GM12864 (cell line): ENCODE data around the gene PDE7B.

Experiments
- DNase-seq: peaks from one replicate; pipeline ENCODE4 v3.0.0-alpha.2; 2011; ENCODE audit warnings: low read depth
- H3K4me3 ChIP-seq: 2 replicates; pipeline ENCODE4 v1.5.1; 2011; ENCODE audit warnings: mild to moderate bottlenecking, low read depth, low read length, control low read depth
- CTCF ChIP-seq: IDR thresholded peaks from 2 replicates; pipeline ENCODE4 v1.5.1; 2011; ENCODE audit warnings: low read depth, mild to moderate bottlenecking, moderate library complexity, low read length, control low read depth, inconsistent platforms; ENCODE audit errors: missing control alignments

Gene PDE7B

GRCh38 chr6:136188486-136188885, 337.0 kb downstream of the PDE7B start:
- no peak for TF ChIP-seq CTCF
- no peak for DNase-seq
- no peak overlapping the region for H3K4me3 ChIP-seq

GRCh38 chr6:136189104-136189503, 337.6 kb downstream of the PDE7B start:
- H3K4me3 ChIP-seq = no peak overlapping the region
- no peak for DNase-seq
- no peak for TF ChIP-seq CTCF

- no peak overlapping the region for H3K4me3 ChIP-seq
- TF ChIP-seq CTCF = no peak
- peak; percentile 3 for DNase-seq
Observed at GRCh38 chr6:136191606-136192312, 340.3 kb downstream of the PDE7B start.

- no peak for TF ChIP-seq CTCF
- DNase-seq = no peak
- no peak overlapping the region for H3K4me3 ChIP-seq
Observed at GRCh38 chr6:136192902-136193301, 341.4 kb downstream of the PDE7B start.

GRCh38 chr6:136201732-136202131, 350.2 kb downstream of the PDE7B start:
- no peak for TF ChIP-seq CTCF
- H3K4me3 ChIP-seq = no peak overlapping the region
- DNase-seq = no peak

GRCh38 chr6:136208783-136209182, 357.3 kb downstream of the PDE7B start:
- no peak for TF ChIP-seq CTCF
- H3K4me3 ChIP-seq = no peak overlapping the region
- no peak for DNase-seq

- H3K4me3 ChIP-seq = no peak overlapping the region
- no peak for TF ChIP-seq CTCF
- no peak for DNase-seq
Observed at GRCh38 chr6:136209496-136209895, 358.0 kb downstream of the PDE7B start.
